ENCODE data around the gene ABHD17A.

GRCh38 chr19:1921326-1921725 lies 36.0 kb upstream of the ABHD17A start:
- TF ChIP-seq, protein P1, sequence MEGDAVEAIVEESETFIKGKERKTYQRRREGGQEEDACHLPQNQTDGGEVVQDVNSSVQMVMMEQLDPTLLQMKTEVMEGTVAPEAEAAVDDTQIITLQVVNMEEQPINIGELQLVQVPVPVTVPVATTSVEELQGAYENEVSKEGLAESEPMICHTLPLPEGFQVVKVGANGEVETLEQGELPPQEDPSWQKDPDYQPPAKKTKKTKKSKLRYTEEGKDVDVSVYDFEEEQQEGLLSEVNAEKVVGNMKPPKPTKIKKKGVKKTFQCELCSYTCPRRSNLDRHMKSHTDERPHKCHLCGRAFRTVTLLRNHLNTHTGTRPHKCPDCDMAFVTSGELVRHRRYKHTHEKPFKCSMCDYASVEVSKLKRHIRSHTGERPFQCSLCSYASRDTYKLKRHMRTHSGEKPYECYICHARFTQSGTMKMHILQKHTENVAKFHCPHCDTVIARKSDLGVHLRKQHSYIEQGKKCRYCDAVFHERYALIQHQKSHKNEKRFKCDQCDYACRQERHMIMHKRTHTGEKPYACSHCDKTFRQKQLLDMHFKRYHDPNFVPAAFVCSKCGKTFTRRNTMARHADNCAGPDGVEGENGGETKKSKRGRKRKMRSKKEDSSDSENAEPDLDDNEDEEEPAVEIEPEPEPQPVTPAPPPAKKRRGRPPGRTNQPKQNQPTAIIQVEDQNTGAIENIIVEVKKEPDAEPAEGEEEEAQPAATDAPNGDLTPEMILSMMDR (conservative IDR thresholded peaks at IDR 0.05 in 1 of 2, IDR thresholded peaks at IDR 0.05 in 1 of 2; ENCODE audit: extremely low read depth in 1 of 2, insufficient read depth in 1 of 2, low read depth in 1 of 2, low read length in 2 of 2), result no peak
- no peak for TF ChIP-seq EZH2 (IDR thresholded peaks at IDR 0.05; ENCODE audit: borderline replicate concordance, low read length)

All from mammary epithelial cell (primary cell).